ENCODE measurements around the gene SRGN.

- TF ChIP-seq CTCF (IDR thresholded peaks at IDR 0.05) = no peak
- no peak for TF ChIP-seq POLR2AphosphoS5 (IDR thresholded peaks at IDR 0.05)
Observed at GRCh38 chr10:69057951-69058297, 30.0 kb upstream of the SRGN start.

Data from suprapubic skin (tissue), 3 donors.